ENCODE measurements around the gene CYP26C1. TPM values are rescaled to one million over a fixed set of nuclear protein-coding genes. Genes with fewer than 3 reads are reported as not detected.
A peak's percentile ranks its signal among the peaks of the same experiment; 100 is the strongest.

CYP26C1 gene
- total and polyA plus RNA-seq, 2 of the 4 experiments (the other 2 are of a cell fraction) = 0.02 TPM; not detected in 1

GRCh38 chr10:93072225-93072712 is 11.7 kb downstream of the CYP26C1 start:
- no peaks in the 10 kb centered on the region for H3K36me3 ChIP-seq (ENCODE audit: control insufficient read depth, insufficient read depth, low read length)
- H3K4ac ChIP-seq (ENCODE audit: low read depth, low read length) = no peak overlapping the region
- peaks cover 96% of the 10 kb centered on the region for H3K27me3 ChIP-seq (ENCODE audit: control insufficient read depth, insufficient read depth, low read length)
- no peak overlapping the region for H4K5ac ChIP-seq (ENCODE audit: low read depth, low read length)
- WGBS, 2 experiments (ENCODE audit: extremely low coverage in 2 of 2, insufficient read length in 1 of 2) = 2% methylated on average over 14 of the region's 27 CpGs; no CpG with 5 or more reads in 1 of the 2 experiments
- TF ChIP-seq MAFK (IDR thresholded peaks at IDR 0.05; ENCODE audit: low read depth, low read length) (no peak), NFE2L2 (IDR thresholded peaks at IDR 0.05; ENCODE audit: low read depth, low read length) (no peak), MXI1 (IDR thresholded peaks at IDR 0.05; ENCODE audit: borderline replicate concordance, low read depth, low read length) (no peak)
- no peak overlapping the region for H2AK9ac ChIP-seq (replicated peaks; ENCODE audit: low read depth, low read length, poor library complexity)
- DNase-seq (no peak), ATAC-seq (ENCODE audit: low read depth) (no peak; the same call in 1 of the 2 replicates)
- H2AK5ac ChIP-seq (ENCODE audit: low read depth, low read length) = no peak overlapping the region
- no peak overlapping the region for H2BK15ac ChIP-seq (ENCODE audit: low read depth, low read length)
- intact Hi-C loops (cut with micrococcal nuclease) (loop anchor here (5.0 kb wide), 1 partner anchor 65 kb away; no protein-coding TSS in a partner anchor), dilution Hi-C loops (cut with HindIII; ENCODE audit: low sequenced_read_pairs, unreplicated experiment) (no loop called here), in situ Hi-C loops (cut with MboI; ENCODE audit: low sequenced_read_pairs) (no loop called here)
- no peak overlapping the region for H4K91ac ChIP-seq (ENCODE audit: insufficient read depth, low read depth, low read length)
- no peak overlapping the region for H3K27ac ChIP-seq (ENCODE audit: insufficient read depth, low read length)
- peak overlapping the region; percentile 70 for H3K4me2 ChIP-seq (ENCODE audit: low read depth, low read length)
- H3K9me1 ChIP-seq (ENCODE audit: insufficient read depth, low read length) = no peaks in the 10 kb centered on the region
- no peak overlapping the region for H4K8ac ChIP-seq (ENCODE audit: low read depth in 2 of 2, low read length in 2 of 2)
- no peaks in the 10 kb centered on the region for H3K9me3 ChIP-seq (ENCODE audit: control insufficient read depth, insufficient read depth, low read length)
- BruUV-seq (replicated peaks) = no TSS peak
- no peak overlapping the region for H2BK20ac ChIP-seq (ENCODE audit: low read depth, low read length)
- H4K20me1 ChIP-seq (ENCODE audit: insufficient read depth, low read length) = peaks cover 21% of the 10 kb centered on the region; the same call in 1 of the 2 replicates
- ChIA-PET CTCF (interaction anchor here (1.4 kb wide), 1 partner anchor 9 kb away, joined by 4 read pairs; no protein-coding TSS in a partner anchor), POLR2A (ENCODE audit: unreplicated experiment) (no interaction called here)
- no peak overlapping the region for H3K14ac ChIP-seq (replicated peaks; ENCODE audit: low read depth, low read length)
- no peaks in the 10 kb centered on the region for H3K79me1 ChIP-seq (ENCODE audit: low read depth in 1 of 2, low read length in 2 of 2)
- peak overlapping the region; percentile 68 for H2AFZ ChIP-seq (replicated peaks; ENCODE audit: low read length, poor library complexity)
- H3K4me3 ChIP-seq (ENCODE audit: insufficient read depth, low read depth, low read length) = no peak overlapping the region
- H2BK5ac ChIP-seq (ENCODE audit: low read depth, low read length, poor library complexity, severe bottlenecking) = no peak overlapping the region
- no peak overlapping the region for H3K9ac ChIP-seq (ENCODE audit: low read depth, low read length)
- H2BK120ac ChIP-seq (ENCODE audit: low read depth, low read length) = no peak overlapping the region
- H3K18ac ChIP-seq (ENCODE audit: low read depth, low read length) = no peak overlapping the region
- no peak overlapping the region for H3K56ac ChIP-seq (ENCODE audit: extremely low read depth, insufficient read depth, low read length)
- H3K4me1 ChIP-seq (ENCODE audit: control insufficient read depth, insufficient read depth, low read length) = peaks cover 6% of the 10 kb centered on the region; the same call in 1 of the 2 replicates
- no peak overlapping the region for H3K23ac ChIP-seq (ENCODE audit: low read depth, low read length)
